GM06990 (cell line): ENCODE measurements around the gene TMEM212.

ENCODE experiments used
- DNase-seq: peaks from one replicate; pipeline ENCODE4 v3.0.0-alpha.2; 2011; ENCODE audit not compliant: insufficient read length; ENCODE audit errors: extremely low read depth
- H3K27me3 ChIP-seq: replicated peaks from 2 replicates; pipeline ENCODE4 v1.6.0; 2011; ENCODE audit warnings: low read length; ENCODE audit not compliant: control insufficient read depth, insufficient read depth
- H3K36me3 ChIP-seq: 2 replicates; pipeline ENCODE4 v1.5.1; 2011; ENCODE audit warnings: low read length; ENCODE audit not compliant: control insufficient read depth, insufficient read depth
- H3K4me3 ChIP-seq: replicated peaks from 2 replicates; pipeline ENCODE4 v1.5.1; 2011; ENCODE audit warnings: low read depth, mild to moderate bottlenecking, control low read depth, low read length
- CTCF ChIP-seq: IDR thresholded peaks from 2 replicates; pipeline ENCODE4 v1.5.1; 2011; ENCODE audit warnings: low read length, control low read depth, mild to moderate bottlenecking, inconsistent platforms; ENCODE audit not compliant: insufficient read depth, poor library complexity, severe bottlenecking

TMEM212 gene

GRCh38 chr3:171865191-171865865 lies 22.2 kb downstream of the TMEM212 start:
- no peak for DNase-seq
- TF ChIP-seq CTCF = no peak
- no peaks in the 10 kb centered on the region for H3K36me3 ChIP-seq
- H3K4me3 ChIP-seq = no peak overlapping the region
- no peaks in the 10 kb centered on the region for H3K27me3 ChIP-seq

- peak; percentile 31 for TF ChIP-seq CTCF
- H3K36me3 ChIP-seq = no peaks in the 10 kb centered on the region
- H3K4me3 ChIP-seq = no peak overlapping the region
- H3K27me3 ChIP-seq = no peaks in the 10 kb centered on the region
- no peak for DNase-seq
Measured at GRCh38 chr3:171867981-171868380, 24.8 kb downstream of the TMEM212 start.

GRCh38 chr3:171871392-171872274 lies 28.5 kb downstream of the TMEM212 start:
- no peaks in the 10 kb centered on the region for H3K36me3 ChIP-seq
- no peak for TF ChIP-seq CTCF
- no peak for DNase-seq
- H3K27me3 ChIP-seq = no peaks in the 10 kb centered on the region
- no peak overlapping the region for H3K4me3 ChIP-seq

GRCh38 chr3:171873580-171873979 lies 30.4 kb downstream of the TMEM212 start:
- Histone ChIP-seq H3K36me3 (no peaks in the 10 kb centered on the region), H3K4me3 (no peak overlapping the region), H3K27me3 (no peaks in the 10 kb centered on the region)
- no peak for TF ChIP-seq CTCF
- DNase-seq = no peak

GRCh38 chr3:171874251-171874681 lies 31.1 kb downstream of the TMEM212 start:
- DNase-seq = no peak
- Histone ChIP-seq H3K4me3 (no peak overlapping the region), H3K27me3 (no peaks in the 10 kb centered on the region), H3K36me3 (no peaks in the 10 kb centered on the region)
- no peak for TF ChIP-seq CTCF
